HG03095 (cell line): ENCODE measurements around the gene SAAL1.

Source experiments
- ATAC-seq: cut with Tn5 transposase; IDR thresholded peaks from one replicate; pipeline ENCODE4 v1.9.1; 2021; ENCODE audit warnings: moderate library complexity; ENCODE audit not compliant: unreplicated experiment

Gene SAAL1

GRCh38 chr11:18088366-18088765 lies 17.5 kb downstream of the SAAL1 start:
- ATAC-seq, result no peak

- no peak for ATAC-seq
Observed at GRCh38 chr11:18081551-18081950, 24.3 kb downstream of the SAAL1 start.

DNA sequence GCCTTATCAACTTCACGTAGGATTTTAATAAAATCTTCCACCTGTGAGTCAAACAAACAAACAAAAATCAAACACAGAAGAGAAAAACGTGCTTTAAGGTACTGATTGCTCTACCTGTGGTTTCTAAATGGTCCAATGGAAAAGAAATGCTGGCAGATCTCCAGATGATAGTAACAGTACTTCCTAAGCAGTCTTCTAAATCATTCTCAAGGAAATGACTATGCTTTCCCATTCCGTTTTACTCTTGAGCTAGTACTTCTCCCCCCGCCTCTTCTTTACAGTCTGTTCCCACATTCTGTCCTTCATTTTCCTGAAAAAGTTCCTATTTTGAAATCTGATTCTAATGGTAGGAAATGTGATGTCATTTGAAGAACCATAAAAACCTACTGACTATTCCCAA lies 25.4 kb downstream of the SAAL1 start:
- ATAC-seq, result no peak

GRCh38 chr11:18078909-18079308 lies 27.0 kb downstream of the SAAL1 start:
- ATAC-seq, result no peak

DNA sequence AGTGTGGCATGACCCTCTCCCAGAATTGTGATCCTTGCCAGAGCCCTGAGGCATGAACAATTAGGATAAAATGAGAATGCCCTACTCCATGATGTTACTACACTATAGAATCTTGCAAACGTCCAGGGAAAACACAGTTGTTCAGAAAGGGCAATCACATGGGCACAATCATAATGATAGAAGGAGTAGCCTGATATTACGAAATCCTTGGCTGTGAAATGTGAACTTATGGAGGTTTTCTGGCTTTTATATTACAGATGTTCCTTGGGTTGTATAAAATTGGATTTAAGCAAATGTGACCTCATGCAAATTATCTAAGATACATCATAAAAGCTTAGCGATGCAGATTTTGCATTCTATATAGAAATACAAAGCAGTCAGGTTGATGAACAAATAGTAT lies 30.4 kb downstream of the SAAL1 start:
- no peak for ATAC-seq

- ATAC-seq, result no peak
Observed at GRCh38 chr11:18071098-18071705, 34.7 kb downstream of the SAAL1 start.

GRCh38 chr11:18067372-18067771 lies 38.5 kb downstream of the SAAL1 start:
- no peak for ATAC-seq

- no peak for ATAC-seq
Observed at GRCh38 chr11:18066626-18067025, 39.3 kb downstream of the SAAL1 start.

DNA sequence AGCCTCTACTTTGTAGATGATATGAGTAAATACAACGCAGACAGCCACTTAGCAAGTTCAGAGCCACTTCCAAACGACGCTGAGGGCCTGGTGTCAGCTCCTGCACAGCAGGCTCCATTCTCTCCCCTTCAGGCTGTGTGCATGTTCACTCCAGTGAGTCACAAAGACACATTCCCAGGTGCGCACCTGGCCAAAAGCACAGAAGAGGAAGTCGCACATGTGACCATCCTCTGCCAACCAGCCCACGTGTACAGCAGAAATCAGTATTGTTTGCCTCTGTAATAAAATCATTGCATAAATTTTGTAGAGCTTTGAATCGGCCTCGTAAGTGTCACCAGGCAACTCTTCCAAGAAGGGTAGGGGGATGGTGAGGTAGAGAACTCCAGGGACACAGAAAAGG lies 40.3 kb downstream of the SAAL1 start:
- no peak for ATAC-seq

GRCh38 chr11:18064450-18065054 lies 41.3 kb downstream of the SAAL1 start:
- ATAC-seq, result no peak

- ATAC-seq, result no peak
Observed at GRCh38 chr11:18063862-18064434, 41.9 kb downstream of the SAAL1 start.

DNA sequence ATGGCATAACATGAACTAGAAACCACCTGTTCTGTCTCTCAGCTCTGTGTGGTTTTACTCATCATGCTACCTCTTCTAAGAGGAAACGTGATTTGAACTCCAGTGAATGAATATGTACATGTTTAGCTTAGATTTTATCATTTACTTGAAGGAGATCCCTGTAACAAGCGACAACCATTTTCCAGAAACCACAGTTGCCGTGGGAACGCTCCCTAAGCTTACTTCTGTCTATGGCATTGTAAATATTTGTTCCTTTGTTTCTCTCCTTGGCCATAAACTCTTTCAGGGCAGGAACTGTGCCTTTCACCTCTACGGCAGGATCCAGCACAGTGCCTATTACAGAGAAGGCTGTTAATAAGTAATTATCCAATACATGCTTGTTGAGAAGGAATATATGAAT lies 42.8 kb downstream of the SAAL1 start:
- ATAC-seq, result no peak

DNA sequence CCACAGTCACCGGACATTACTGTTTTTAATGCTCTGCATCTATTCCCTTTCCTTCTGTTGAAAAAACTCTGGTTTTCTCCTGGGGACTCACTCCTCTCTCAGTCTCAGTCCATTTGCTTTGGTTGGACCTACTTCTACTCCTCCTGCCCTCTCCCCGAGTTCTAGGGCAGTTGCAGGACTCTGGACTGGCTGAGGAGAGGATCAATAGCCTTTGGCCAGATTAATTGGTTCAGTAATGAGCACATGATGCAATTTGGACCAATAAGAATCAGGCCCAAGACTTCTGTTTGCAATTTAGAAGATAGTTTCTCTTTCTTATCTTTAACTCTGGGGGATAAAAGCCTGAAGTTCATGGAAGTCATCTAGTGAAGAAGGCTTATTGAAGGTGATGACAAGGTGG lies 44.5 kb downstream of the SAAL1 start:
- ATAC-seq, result no peak

DNA sequence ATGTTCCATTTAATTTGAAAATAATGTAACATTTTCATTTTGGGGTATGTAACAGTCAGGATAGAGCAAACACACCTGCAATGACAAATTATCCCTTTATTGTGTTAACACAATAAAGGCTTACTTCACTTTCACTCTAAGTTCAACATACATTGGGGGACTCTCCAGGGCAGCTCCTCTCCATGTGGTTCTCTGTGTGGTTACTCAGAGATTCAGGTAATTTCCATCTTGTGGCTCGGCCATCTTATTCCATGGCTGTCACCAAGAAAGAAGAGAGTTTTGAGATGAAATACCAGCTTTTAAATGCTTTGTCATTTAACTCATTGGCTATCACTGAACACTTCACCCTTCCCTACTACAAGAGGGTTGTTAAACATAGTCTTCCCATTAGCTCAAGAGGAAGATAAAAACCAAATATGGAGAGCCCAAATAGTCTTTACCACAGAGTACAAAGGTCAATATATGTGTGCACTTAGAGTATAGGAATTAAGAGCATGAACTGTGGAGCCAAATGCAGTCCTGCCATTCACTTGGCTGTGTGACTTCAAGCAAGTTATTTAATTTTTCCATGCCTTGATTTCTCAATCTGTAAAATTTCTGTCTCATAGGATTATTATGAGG lies 49.2 kb downstream of the SAAL1 start:
- ATAC-seq, result no peak

- no peak for ATAC-seq
Observed at GRCh38 chr11:18054511-18055103, 51.3 kb downstream of the SAAL1 start.

DNA sequence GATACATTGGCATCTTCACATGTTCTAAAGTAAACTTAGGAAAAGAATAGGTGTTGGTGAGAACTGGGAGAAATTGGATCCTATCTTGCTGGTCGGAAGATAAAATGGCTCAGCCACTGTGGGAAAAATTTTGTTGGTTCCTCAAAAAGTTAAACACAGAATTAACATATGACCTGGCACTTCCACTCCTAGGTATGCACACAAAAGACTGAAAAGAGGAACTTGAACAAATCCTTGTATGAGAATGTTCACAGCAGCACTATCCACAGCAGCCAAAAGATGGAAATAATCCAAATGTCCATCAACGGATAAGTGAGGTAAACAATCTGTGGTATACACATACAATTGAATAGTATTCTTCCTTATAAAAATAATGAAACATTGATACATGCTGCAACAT lies 55.0 kb downstream of the SAAL1 start:
- no peak for ATAC-seq

DNA sequence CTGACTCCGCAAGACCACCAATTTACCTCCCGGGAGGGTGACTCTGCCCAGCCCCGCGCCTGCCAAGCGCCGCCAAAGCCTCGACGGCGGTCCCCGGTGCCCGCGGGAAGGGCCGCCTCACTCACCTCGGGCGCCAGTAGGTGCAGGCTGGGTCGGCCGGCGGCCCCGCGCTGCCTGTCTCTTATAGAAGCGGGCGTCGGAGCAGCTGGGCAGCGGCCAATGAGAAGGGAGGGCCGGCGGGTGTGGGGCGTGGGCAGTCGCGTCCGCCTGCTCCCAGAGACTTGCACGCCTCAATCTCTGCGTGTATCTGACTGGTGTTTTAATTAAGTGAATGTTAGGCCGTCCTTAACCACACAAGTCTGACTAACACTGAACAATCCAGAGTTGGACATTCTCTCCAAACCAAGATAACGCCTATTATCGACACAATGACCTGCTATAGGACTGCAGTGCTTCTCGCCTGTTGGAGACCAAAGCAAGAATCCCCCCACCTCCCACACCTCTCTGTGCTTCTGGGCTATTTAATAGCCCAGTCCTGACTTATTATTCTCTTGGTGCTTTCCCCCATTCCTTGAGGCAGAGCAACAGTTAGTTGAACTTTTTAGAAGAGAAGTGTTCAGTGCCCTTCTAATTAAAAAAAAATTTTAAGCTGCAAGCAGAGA lies 59.6 kb downstream of the SAAL1 start, which contains the start of gene TPH1:
Gene TPH1 (minus strand): TSS at position 154 of the 662 bp plus-strand sequence. CDS start 5,507 bp downstream, outside the sequence.
- ATAC-seq, result no peak

DNA sequence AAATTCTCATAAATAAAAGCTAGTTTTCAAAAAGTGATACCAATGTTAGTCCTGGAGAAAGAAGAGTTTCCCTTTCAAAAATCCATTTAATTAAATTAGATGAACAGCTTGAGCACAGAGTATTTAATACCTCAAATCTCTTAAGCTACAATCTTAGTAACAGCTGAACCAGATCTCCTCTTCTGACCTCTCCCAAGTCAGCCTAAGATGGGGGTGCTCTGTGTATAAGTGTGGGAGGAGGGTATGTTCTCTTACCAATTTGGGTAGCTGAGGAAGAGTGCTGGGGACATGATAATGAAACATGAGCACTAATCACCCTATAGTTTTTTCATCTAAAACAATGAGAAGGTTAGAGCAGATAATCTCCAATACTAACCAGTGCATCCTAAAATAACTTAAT lies 69.4 kb downstream of the SAAL1 start:
- ATAC-seq, result no peak
